Right lobe of liver (tissue), 4 donors: ENCODE data around the gene KLHL2.
"Not testable (repeated sequence)": the region's sequence is repeated elsewhere in the genome, so short reads cannot be mapped to it uniquely, and the experiment has no call there.

ENCODE experiments used
- POLR2A ChIP-seq: fragments of 450-650 bp; IDR thresholded peaks from one replicate; pipeline ENCODE4 v1.6.1; 2017; ENCODE audit warnings: antibody characterized with exemption, mild to moderate bottlenecking
- TF ChIP-seq, protein P1 (sequence below), 4 donors: fragments of 200-600 bp in 3 of 4; fragments of 450-650 bp in 1 of 4; IDR thresholded peaks; one replicate each; pipeline versions ENCODE4 v1.5.1 to v1.8.0; 2016 to 2022; ENCODE audit warnings: antibody characterized with exemption in 4 of 4, mild to moderate bottlenecking in 2 of 4
- donor health status: DM: no; HTN: no; CAD: no.
- donor health status: DM: no; HTN: no; CAD: no.
- donor health status: DM: no; HTN: yes; CAD: no.

DNA sequence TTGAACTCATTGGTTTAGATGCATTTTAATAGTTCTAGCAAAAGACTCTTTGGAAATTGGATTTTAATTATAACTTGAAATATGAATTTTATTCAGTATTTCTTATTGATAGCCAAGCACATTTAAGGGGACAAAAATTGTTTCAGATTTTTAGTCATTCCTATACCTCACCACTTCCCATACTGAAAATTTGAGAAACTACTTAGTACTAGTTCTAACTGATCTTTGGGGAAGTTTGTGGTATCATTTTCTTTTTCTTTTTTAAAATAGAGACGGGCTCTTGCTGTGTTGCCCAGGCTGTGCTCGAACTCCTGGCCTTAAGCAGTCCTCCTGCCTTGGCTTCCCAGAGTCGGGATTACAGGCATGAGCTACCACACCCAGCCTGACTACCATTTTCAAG, 68.0 kb downstream of the KLHL2 start:
- not testable (repeated sequence) for TF ChIP-seq POLR2A
- TF ChIP-seq, protein P1, sequence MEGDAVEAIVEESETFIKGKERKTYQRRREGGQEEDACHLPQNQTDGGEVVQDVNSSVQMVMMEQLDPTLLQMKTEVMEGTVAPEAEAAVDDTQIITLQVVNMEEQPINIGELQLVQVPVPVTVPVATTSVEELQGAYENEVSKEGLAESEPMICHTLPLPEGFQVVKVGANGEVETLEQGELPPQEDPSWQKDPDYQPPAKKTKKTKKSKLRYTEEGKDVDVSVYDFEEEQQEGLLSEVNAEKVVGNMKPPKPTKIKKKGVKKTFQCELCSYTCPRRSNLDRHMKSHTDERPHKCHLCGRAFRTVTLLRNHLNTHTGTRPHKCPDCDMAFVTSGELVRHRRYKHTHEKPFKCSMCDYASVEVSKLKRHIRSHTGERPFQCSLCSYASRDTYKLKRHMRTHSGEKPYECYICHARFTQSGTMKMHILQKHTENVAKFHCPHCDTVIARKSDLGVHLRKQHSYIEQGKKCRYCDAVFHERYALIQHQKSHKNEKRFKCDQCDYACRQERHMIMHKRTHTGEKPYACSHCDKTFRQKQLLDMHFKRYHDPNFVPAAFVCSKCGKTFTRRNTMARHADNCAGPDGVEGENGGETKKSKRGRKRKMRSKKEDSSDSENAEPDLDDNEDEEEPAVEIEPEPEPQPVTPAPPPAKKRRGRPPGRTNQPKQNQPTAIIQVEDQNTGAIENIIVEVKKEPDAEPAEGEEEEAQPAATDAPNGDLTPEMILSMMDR (IDR thresholded peaks at IDR 0.05) = not testable (repeated sequence)
